ENCODE measurements around the gene LARP4.
"Not testable (repeated sequence)": the region's sequence is repeated elsewhere in the genome, so short reads cannot be mapped to it uniquely, and the experiment has no call there.

LARP4 gene

GRCh38 chr12:50401500-50402081 is 906 bp downstream of the LARP4 start:
- DNase-seq = peak; percentile 33

GRCh38 chr12:50402264-50403000 is 1.7 kb downstream of the LARP4 start:
- DNase-seq = peak; percentile 22

- no peak for DNase-seq
Measured at GRCh38 chr12:50403001-50403440, 2.3 kb downstream of the LARP4 start.

DNA sequence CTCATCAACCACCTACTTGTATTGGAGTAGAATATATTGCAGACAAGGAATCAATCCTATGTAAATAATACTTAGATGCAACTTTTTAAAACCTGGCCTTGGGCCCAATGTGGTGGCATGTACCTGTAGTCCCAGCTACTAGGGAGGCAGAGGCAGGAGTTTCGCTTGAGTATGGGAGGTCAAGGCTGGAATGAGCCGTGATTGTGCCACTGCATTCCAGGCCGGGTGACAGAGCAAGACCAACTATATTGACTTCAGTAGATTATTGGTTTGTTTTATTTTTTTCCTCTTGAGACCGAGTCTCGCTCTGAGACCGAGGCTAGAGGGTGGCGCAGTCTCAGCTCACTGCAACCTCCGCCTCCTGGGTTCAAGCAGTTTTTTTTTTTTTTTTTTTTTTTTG is 3.6 kb downstream of the LARP4 start:
- DNase-seq = no peak

DNA sequence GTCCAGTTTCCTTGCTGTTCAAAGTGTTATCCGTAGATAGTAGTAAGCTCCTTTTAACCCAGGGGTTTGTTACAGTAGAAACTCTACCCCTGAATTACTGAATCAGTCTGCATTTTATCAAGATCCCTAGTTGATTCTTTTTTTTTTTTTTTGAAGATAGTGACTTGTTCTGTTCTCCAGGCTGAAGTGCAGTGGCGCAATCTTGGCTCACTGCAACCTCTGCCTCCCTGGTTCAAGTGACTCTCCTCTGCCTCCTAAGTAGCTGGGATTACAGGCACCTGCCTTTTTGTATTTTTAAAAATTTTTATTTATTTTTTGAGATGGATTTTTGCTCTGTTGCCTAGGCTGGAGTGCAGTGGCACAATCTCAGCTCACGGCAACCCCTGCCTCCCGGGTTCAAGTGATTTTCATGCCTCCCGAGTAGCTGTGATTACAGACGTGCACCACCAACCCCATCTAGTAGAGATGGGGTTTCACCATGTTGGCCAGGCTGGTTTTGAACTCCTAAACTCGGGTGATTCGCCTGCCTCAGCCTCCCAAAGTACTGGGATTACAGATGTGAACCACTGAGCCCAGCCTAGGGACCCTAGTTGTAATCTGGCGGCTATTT is 10.5 kb downstream of the LARP4 start:
- no peak for DNase-seq

DNA sequence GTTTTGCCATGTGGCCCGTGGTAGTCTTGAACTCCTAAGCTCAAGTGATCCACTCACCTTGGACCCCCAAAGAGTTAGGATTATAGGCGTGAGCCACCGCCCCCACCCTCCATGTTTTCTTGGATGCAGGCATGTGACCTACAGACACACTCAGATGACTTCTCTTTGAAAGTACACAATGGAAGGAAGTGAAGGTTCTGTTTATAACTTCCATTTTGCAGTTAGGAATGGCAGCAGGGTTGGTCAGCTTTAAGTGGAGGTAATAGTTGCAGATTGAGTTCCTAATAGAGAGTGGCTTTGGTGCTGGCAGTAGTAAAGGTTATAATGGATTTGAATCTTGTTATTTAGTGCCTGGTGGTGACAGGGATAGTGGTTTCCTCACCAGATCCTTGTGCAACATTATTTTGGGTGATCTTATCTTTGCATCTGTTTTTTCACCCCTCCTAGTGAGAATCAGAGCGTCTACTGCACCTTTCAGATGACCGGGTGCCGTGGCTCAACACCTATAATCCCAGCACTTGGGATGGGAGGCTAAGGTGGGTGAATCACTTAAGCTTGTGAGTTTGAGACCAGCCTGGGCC is 15.3 kb downstream of the LARP4 start:
- DNase-seq = no peak

DNA sequence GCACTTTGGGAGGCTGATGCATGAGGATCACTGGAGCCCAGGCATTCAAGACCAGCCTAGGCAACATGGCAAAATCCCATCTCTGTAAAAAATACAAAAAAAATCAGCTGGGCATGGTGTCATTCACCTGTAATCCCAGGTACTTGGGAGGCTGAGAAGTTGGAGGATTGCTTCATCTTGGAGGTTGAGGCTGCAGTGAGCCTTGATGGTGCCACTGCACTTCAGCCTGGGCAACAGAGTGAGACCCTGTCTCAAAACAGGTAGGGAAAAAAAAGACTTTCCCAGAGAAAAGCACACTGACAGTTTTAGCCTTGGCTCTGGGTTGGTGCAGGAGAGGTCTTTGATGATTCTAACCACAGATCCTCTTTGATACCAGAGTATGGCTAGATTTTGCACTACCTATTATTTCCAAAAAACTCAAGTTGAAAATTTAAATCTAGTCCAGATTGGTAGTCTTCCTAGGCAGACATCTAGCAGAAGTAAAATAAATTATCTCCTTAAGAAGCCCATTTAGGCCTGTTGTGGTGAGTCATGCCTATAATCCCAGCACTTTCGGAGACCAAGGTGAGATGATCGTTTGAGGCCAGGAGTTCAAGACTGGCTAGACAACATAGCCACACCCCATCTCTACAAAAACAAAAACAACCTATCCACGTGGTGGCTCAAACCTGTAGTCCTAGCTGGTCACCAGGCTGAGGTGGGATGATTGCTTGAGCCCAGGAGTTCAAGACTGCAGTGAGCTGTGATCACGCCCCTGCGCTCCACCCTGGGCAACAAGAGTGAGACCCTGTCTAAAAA is 18.6 kb downstream of the LARP4 start:
- no peak for DNase-seq

GRCh38 chr12:50422855-50423254 is 22.2 kb downstream of the LARP4 start:
- not testable (repeated sequence) for DNase-seq

DNA sequence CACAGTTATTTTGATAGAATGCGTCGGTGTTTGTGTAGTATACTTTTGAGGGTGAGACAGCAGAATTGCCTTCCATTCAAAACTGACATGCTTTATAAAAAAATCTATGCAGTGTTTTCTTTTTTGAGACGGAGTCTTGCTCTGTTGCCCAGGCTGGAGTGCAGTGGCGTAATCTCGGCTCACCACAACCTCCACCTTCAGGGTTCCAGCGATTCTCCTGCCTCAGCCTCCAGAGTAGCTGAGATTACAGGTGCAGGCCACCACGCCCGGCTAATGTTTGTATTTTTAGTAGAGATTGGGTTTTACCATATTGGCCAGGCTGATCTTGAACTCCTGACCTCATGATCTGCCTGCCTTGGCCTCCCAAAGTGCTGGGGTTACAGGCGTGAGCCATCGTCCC is 22.7 kb downstream of the LARP4 start:
- not testable (repeated sequence) for DNase-seq

GRCh38 chr12:50425589-50426258 is 25.0 kb downstream of the LARP4 start:
- no peak for DNase-seq

GRCh38 chr12:50431656-50432055 is 31.0 kb downstream of the LARP4 start:
- not testable (repeated sequence) for DNase-seq

- DNase-seq = no peak
Measured at GRCh38 chr12:50440288-50440687, 39.6 kb downstream of the LARP4 start.

GRCh38 chr12:50441763-50442162 is 41.1 kb downstream of the LARP4 start:
- no peak for DNase-seq

- DNase-seq = no peak
Measured at GRCh38 chr12:50442178-50442908, 41.7 kb downstream of the LARP4 start.

GRCh38 chr12:50449671-50450070 is 49.0 kb downstream of the LARP4 start:
- not testable (repeated sequence) for DNase-seq

- DNase-seq = no peak
Measured at GRCh38 chr12:50452795-50453194, 52.1 kb downstream of the LARP4 start.

GRCh38 chr12:50453872-50454271 is 53.2 kb downstream of the LARP4 start:
- DNase-seq = no peak

DNA sequence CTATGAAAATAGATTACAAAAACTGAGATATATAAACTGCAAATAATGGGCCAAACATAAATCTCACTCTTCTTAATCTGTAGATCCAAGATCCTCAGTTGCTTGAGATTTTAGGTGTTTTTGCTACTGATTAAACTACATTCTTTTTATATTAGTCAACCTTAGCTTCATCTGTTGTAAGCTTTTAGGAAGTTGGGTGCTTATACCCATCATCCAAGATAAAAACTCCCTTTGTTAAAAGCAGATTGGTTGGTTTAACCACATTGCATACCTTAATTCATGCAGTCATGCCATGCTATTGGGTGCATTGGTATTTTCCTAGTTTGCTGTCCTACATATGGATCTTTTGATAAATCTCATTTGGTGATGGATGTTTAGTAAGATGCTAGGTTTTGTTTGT is 57.9 kb downstream of the LARP4 start:
- DNase-seq = no peak

- no peak for DNase-seq
Measured at GRCh38 chr12:50467439-50467838, 66.8 kb downstream of the LARP4 start.

GRCh38 chr12:50477241-50477832 is 76.7 kb downstream of the LARP4 start:
- DNase-seq = no peak

DNA sequence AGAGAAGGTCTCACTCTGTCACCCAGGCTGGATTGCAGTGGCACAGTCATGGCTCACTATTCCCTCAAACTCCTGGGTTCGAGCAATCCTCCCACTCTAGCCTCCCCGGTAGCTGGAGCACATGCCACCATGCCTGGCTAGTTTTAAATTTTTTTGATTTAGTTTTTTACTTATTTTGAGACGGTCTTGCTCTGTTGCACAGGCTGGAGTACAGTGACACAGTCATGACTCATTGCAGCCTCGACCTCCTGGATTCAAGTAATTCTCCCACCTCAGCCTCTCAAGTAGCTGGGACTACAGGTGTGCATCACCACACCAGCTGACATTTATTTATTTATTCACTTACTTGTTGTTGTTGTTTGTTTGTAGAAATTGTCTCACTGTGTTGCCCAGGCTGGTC is 81.9 kb downstream of the LARP4 start:
- no peak for DNase-seq
